Osteocyte (in vitro differentiated cells): ENCODE data around the gene APP. TPM values are rescaled to one million over a fixed set of nuclear protein-coding genes. Genes with fewer than 3 reads are reported as not detected.

Source experiments
- DNase-seq: peaks from one replicate; pipeline ENCODE4 v3.0.0; 2021; ENCODE audit warnings: mixed read lengths; ENCODE audit not compliant: unreplicated experiment; ENCODE audit errors: extremely low spot score
- H3K27ac Mint-ChIP-seq: one replicate; pipeline ENCODE4 v1.8.0; 2021; ENCODE audit warnings: mild to moderate bottlenecking, mixed read lengths; ENCODE audit not compliant: unreplicated experiment
- H3K27me3 Mint-ChIP-seq: one replicate; pipeline ENCODE4 v1.8.0; 2021; ENCODE audit warnings: mixed read lengths; ENCODE audit not compliant: unreplicated experiment
- H3K36me3 Mint-ChIP-seq: one replicate; pipeline ENCODE4 v1.8.0; 2021; ENCODE audit warnings: mixed read lengths; ENCODE audit not compliant: unreplicated experiment
- H3K4me1 Mint-ChIP-seq: one replicate; pipeline ENCODE4 v1.8.0; 2021; ENCODE audit warnings: mixed read lengths; ENCODE audit not compliant: unreplicated experiment
- H3K4me3 Mint-ChIP-seq: one replicate; pipeline ENCODE4 v1.8.0; 2021; ENCODE audit warnings: mild to moderate bottlenecking, moderate library complexity, mixed read lengths; ENCODE audit not compliant: unreplicated experiment
- H3K9me3 Mint-ChIP-seq: one replicate; pipeline ENCODE4 v1.8.0; 2021; ENCODE audit warnings: mixed read lengths; ENCODE audit not compliant: unreplicated experiment
- total RNA-seq: library from RNA; stranded (reverse); gene quantifications from 2 replicates; pipeline ENCODE4 v1.2.1, GENCODE V29; 2021
- TF ChIP-seq, protein P1 (sequence below): fragments of 200-600 bp; sonication (generic); IDR thresholded peaks from 2 replicates; pipeline ENCODE4 v1.5.0; 2021; ENCODE audit warnings: antibody characterized with exemption, mild to moderate bottlenecking, moderate library complexity

Gene APP
- total RNA-seq, 1 donor from 2014 or later, result 698 TPM

DNA sequence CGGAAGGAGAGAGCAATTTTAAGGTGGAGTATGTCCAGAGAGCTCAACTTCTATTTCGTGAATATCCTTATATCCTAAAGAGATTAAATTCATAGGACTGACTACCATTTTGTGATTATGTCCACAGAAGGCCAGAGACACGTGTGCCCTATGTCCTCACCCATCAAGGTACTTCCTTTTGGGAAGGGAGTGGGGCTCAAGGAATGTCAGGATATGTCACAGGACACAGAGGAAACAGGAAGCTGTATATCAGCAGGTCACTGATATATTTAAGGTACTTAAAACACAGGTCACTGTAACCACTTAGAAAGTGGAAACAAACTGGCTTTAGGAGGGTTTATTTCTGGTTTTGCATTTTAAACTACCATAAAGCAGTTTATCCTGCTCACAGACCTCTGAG is 184.6 kb downstream of the APP start:
- H3K4me3 Mint-ChIP-seq, result no peak overlapping the region
- peaks cover 35% of the 10 kb centered on the region for H3K36me3 Mint-ChIP-seq
- H3K4me1 Mint-ChIP-seq, result no peaks in the 10 kb centered on the region
- DNase-seq, result no peak
- no peaks in the 10 kb centered on the region for H3K27me3 Mint-ChIP-seq
- H3K9me3 Mint-ChIP-seq, result no peaks in the 10 kb centered on the region
- no peak overlapping the region for H3K27ac Mint-ChIP-seq
- TF ChIP-seq, protein P1, sequence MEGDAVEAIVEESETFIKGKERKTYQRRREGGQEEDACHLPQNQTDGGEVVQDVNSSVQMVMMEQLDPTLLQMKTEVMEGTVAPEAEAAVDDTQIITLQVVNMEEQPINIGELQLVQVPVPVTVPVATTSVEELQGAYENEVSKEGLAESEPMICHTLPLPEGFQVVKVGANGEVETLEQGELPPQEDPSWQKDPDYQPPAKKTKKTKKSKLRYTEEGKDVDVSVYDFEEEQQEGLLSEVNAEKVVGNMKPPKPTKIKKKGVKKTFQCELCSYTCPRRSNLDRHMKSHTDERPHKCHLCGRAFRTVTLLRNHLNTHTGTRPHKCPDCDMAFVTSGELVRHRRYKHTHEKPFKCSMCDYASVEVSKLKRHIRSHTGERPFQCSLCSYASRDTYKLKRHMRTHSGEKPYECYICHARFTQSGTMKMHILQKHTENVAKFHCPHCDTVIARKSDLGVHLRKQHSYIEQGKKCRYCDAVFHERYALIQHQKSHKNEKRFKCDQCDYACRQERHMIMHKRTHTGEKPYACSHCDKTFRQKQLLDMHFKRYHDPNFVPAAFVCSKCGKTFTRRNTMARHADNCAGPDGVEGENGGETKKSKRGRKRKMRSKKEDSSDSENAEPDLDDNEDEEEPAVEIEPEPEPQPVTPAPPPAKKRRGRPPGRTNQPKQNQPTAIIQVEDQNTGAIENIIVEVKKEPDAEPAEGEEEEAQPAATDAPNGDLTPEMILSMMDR, result no peak

- Mint-ChIP-seq H3K9me3 (no peaks in the 10 kb centered on the region), H3K4me1 (no peaks in the 10 kb centered on the region), H3K36me3 (peaks cover 48% of the 10 kb centered on the region), H3K27me3 (no peaks in the 10 kb centered on the region), H3K4me3 (no peak overlapping the region), H3K27ac (no peak overlapping the region)
- TF ChIP-seq, protein P1, result no peak
- DNase-seq, result no peak
These were observed 186.0 kb downstream of the APP start for GRCh38 chr21:25984538-25984937.

- Mint-ChIP-seq H3K27ac (no peak overlapping the region), H3K36me3 (peaks cover 47% of the 10 kb centered on the region), H3K9me3 (no peaks in the 10 kb centered on the region), H3K4me3 (no peak overlapping the region), H3K27me3 (no peaks in the 10 kb centered on the region), H3K4me1 (no peaks in the 10 kb centered on the region)
- TF ChIP-seq, protein P1, result no peak
- DNase-seq, result no peak
These were observed 186.8 kb downstream of the APP start for GRCh38 chr21:25983745-25984144.

DNA sequence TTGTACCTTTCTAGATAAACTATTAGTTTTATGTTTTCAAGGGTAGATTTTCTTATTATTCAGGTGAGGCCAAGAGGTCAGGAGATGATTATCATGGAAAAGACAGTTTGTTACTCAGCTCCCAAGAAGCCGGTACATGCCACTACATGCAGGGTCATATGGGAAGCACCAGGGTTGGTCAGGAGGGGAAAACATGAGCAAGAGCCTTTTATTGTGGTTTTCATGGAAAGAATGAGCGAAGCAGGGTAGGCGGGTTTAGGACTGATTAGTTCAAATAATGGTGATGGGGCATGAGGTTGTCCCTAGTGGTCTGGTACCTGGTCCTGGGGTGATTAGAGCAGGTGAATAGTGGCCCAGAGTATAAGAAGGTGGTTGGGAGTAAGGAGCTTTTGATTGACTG is 189.9 kb downstream of the APP start:
- Mint-ChIP-seq H3K9me3 (no peaks in the 10 kb centered on the region), H3K27me3 (no peaks in the 10 kb centered on the region), H3K27ac (no peak overlapping the region), H3K4me1 (no peaks in the 10 kb centered on the region), H3K36me3 (peaks cover 58% of the 10 kb centered on the region), H3K4me3 (no peak overlapping the region)
- no peak for DNase-seq
- TF ChIP-seq, protein P1, result no peak

GRCh38 chr21:25979845-25980616 is 190.5 kb downstream of the APP start:
- Mint-ChIP-seq H3K4me1 (no peaks in the 10 kb centered on the region), H3K27me3 (no peaks in the 10 kb centered on the region), H3K36me3 (peaks cover 60% of the 10 kb centered on the region)

More at GRCh38 chr21:25979845-25980616, 190.5 kb downstream of the APP start:
- TF ChIP-seq, protein P1, result no peak
- Mint-ChIP-seq H3K4me3 (no peak overlapping the region), H3K9me3 (no peaks in the 10 kb centered on the region), H3K27ac (no peak overlapping the region)
- no peak for DNase-seq
